Vagina (tissue), 2 donors: ENCODE results near the gene CCDC177.

Experiments
- POLR2A ChIP-seq, 2 donors: fragments of 450-650 bp; IDR thresholded peaks; one replicate each; pipeline ENCODE4 v1.6.1; 2017; ENCODE audit warnings: antibody characterized with exemption in 2 of 2, mild to moderate bottlenecking in 2 of 2, moderate library complexity in 2 of 2
- TF ChIP-seq, protein P1 (sequence below), 3 experiments: fragments of 450-650 bp in 2 of 3; fragments of 200-600 bp in 1 of 3; sonication (generic) in 1 of 3; IDR thresholded peaks; one replicate each; pipeline ENCODE4 v1.5.1; 2017 to 2019; ENCODE audit warnings: antibody characterized with exemption in 3 of 3, mild to moderate bottlenecking in 2 of 3, moderate library complexity in 2 of 3

- TF ChIP-seq, protein P1, sequence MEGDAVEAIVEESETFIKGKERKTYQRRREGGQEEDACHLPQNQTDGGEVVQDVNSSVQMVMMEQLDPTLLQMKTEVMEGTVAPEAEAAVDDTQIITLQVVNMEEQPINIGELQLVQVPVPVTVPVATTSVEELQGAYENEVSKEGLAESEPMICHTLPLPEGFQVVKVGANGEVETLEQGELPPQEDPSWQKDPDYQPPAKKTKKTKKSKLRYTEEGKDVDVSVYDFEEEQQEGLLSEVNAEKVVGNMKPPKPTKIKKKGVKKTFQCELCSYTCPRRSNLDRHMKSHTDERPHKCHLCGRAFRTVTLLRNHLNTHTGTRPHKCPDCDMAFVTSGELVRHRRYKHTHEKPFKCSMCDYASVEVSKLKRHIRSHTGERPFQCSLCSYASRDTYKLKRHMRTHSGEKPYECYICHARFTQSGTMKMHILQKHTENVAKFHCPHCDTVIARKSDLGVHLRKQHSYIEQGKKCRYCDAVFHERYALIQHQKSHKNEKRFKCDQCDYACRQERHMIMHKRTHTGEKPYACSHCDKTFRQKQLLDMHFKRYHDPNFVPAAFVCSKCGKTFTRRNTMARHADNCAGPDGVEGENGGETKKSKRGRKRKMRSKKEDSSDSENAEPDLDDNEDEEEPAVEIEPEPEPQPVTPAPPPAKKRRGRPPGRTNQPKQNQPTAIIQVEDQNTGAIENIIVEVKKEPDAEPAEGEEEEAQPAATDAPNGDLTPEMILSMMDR (IDR thresholded peaks at IDR 0.05), result no peak
- no peak for TF ChIP-seq POLR2A (IDR thresholded peaks at IDR 0.05)
Observed at GRCh38 chr14:69617796-69618195, 43.1 kb upstream of the CCDC177 start.
